ENCODE data around the gene ZNF614. TPM values are rescaled to one million over a fixed set of nuclear protein-coding genes. Genes with fewer than 3 reads are reported as not detected.
"Not testable (repeated sequence)": the region's sequence is repeated elsewhere in the genome, so short reads cannot be mapped to it uniquely, and the experiment has no call there.

ZNF614 gene
- total RNA-seq: 5.5 TPM
- long read RNA-seq, full-length matches to known transcripts: 9 of 10 reads
- long read RNA-seq, partial matches to known transcripts: 0 of 10 reads
- long read RNA-seq, other reads (novel, unspliced or antisense): 1 of 10 reads

GRCh38 chr19:52028027-52028779, at the start of gene ZNF614:
TSS of gene ZNF614 (minus strand) at chr19:52028379. CDS start at chr19:52025745, 2,634 bp downstream.
- H3K4me3 ChIP-seq: peak within 1 kb of the TSS; percentile 86
- H3K9me3 ChIP-seq (replicated peaks): peaks cover 55% of the 10 kb centered on the region
- TF ChIP-seq CTCF (IDR thresholded peaks at IDR 0.05; ENCODE audit: borderline replicate concordance): no peak
- peaks cover 55% of the 10 kb centered on the region for H3K36me3 ChIP-seq
- H3K27ac ChIP-seq (replicated peaks): peak within 1 kb of the TSS; percentile 96
- peak; percentile 89 for DNase-seq
- peaks cover 18% of the 10 kb centered on the region for H3K4me1 ChIP-seq
- intact Hi-C loops (cut with micrococcal nuclease): no loop called here
- no peaks in the 10 kb centered on the region for H3K27me3 ChIP-seq (ENCODE audit: low read depth)

- no peaks in the 10 kb centered on the region for H3K4me1 ChIP-seq
- H3K9me3 ChIP-seq (replicated peaks): peaks cover 97% of the 10 kb centered on the region
- intact Hi-C loops (cut with micrococcal nuclease): no loop called here
Measured at GRCh38 chr19:52070496-52070895, 42.3 kb upstream of the ZNF614 start.

GRCh38 chr19:52069653-52070052, 41.5 kb upstream of the ZNF614 start:
- no peak overlapping the region for H3K4me3 ChIP-seq
- H3K9me3 ChIP-seq (replicated peaks): peaks cover 100% of the 10 kb centered on the region
- no peak overlapping the region for H3K27ac ChIP-seq (replicated peaks)
- intact Hi-C loops (cut with micrococcal nuclease): no loop called here
- H3K36me3 ChIP-seq: peaks cover 100% of the 10 kb centered on the region
- no peak for TF ChIP-seq CTCF (IDR thresholded peaks at IDR 0.05; ENCODE audit: borderline replicate concordance)
- DNase-seq: no peak
- H3K4me1 ChIP-seq: no peaks in the 10 kb centered on the region
- H3K27me3 ChIP-seq (ENCODE audit: low read depth): no peaks in the 10 kb centered on the region

More at GRCh38 chr19:52070496-52070895, 42.3 kb upstream of the ZNF614 start:
- DNase-seq: no peak
- no peak overlapping the region for H3K27ac ChIP-seq (replicated peaks)
- no peaks in the 10 kb centered on the region for H3K27me3 ChIP-seq (ENCODE audit: low read depth)
- no peak for TF ChIP-seq CTCF (IDR thresholded peaks at IDR 0.05; ENCODE audit: borderline replicate concordance)
- H3K4me3 ChIP-seq: no peak overlapping the region
- H3K36me3 ChIP-seq: peaks cover 100% of the 10 kb centered on the region

- DNase-seq: no peak
- no peak overlapping the region for H3K4me3 ChIP-seq
- no peaks in the 10 kb centered on the region for H3K27me3 ChIP-seq (ENCODE audit: low read depth)
- intact Hi-C loops (cut with micrococcal nuclease): no loop called here
- TF ChIP-seq CTCF (IDR thresholded peaks at IDR 0.05; ENCODE audit: borderline replicate concordance): no peak
- no peaks in the 10 kb centered on the region for H3K4me1 ChIP-seq
- H3K9me3 ChIP-seq (replicated peaks): peaks cover 100% of the 10 kb centered on the region
- peaks cover 100% of the 10 kb centered on the region for H3K36me3 ChIP-seq
- H3K27ac ChIP-seq (replicated peaks): no peak overlapping the region
Measured at GRCh38 chr19:52066258-52066863, 38.2 kb upstream of the ZNF614 start.

GRCh38 chr19:52065399-52065798, 37.2 kb upstream of the ZNF614 start:
- Histone ChIP-seq H3K36me3 (peaks cover 96% of the 10 kb centered on the region), H3K9me3 (replicated peaks) (peaks cover 100% of the 10 kb centered on the region), H3K27ac (replicated peaks) (no peak overlapping the region), H3K4me1 (no peaks in the 10 kb centered on the region), H3K4me3 (no peak overlapping the region), H3K27me3 (ENCODE audit: low read depth) (no peaks in the 10 kb centered on the region)
- no peak for TF ChIP-seq CTCF (IDR thresholded peaks at IDR 0.05; ENCODE audit: borderline replicate concordance)
- intact Hi-C loops (cut with micrococcal nuclease): no loop called here
- no peak for DNase-seq

GRCh38 chr19:52056480-52056879, 28.3 kb upstream of the ZNF614 start:
- H3K9me3 ChIP-seq (replicated peaks): peaks cover 98% of the 10 kb centered on the region
- intact Hi-C loops (cut with micrococcal nuclease); H3K4me3 ChIP-seq; DNase-seq; H3K27me3 ChIP-seq (ENCODE audit: low read depth); H3K27ac ChIP-seq (replicated peaks); H3K4me1 ChIP-seq: not testable (repeated sequence)
- H3K36me3 ChIP-seq: peaks cover 47% of the 10 kb centered on the region

- H3K27ac ChIP-seq (replicated peaks); H3K4me3 ChIP-seq; H3K27me3 ChIP-seq (ENCODE audit: low read depth); intact Hi-C loops (cut with micrococcal nuclease); DNase-seq: not testable (repeated sequence)
- H3K4me1 ChIP-seq: peaks cover 20% of the 10 kb centered on the region
- H3K9me3 ChIP-seq (replicated peaks): peaks cover 52% of the 10 kb centered on the region
- peaks cover 25% of the 10 kb centered on the region for H3K36me3 ChIP-seq
Measured at GRCh38 chr19:52051736-52052135, 23.6 kb upstream of the ZNF614 start.

All from left ventricle myocardium inferior (tissue), 1 donor.